Mucosa of gallbladder (tissue), 1 donor: ENCODE data around the gene XPO4. TPM values are rescaled to one million over a fixed set of nuclear protein-coding genes. Genes with fewer than 3 reads are reported as not detected.
"Not testable (repeated sequence)": the region's sequence is repeated elsewhere in the genome, so short reads cannot be mapped to it uniquely, and the experiment has no call there.

ENCODE experiments used
- DNase-seq: peaks from one replicate; pipeline ENCODE4 v3.0.0-alpha.2; 2020; ENCODE audit warnings: low spot score
- total RNA-seq: library from RNA; stranded (reverse); gene quantifications from one replicate; pipeline ENCODE4 v1.2.1, GENCODE V29; 2021
- donor health status: DM: no; HTN: no; CAD: no.

Gene XPO4
- total RNA-seq, 1 donor from 2014 or later: 12.0 TPM

GRCh38 chr13:20891034-20891433, 11.5 kb downstream of the XPO4 start:
- no peak for DNase-seq

- DNase-seq: not testable (repeated sequence)
Measured at GRCh38 chr13:20890540-20890939, 12.0 kb downstream of the XPO4 start.

GRCh38 chr13:20882206-20882605, 20.3 kb downstream of the XPO4 start:
- DNase-seq: no peak

GRCh38 chr13:20877902-20878301, 24.6 kb downstream of the XPO4 start:
- DNase-seq: no peak

GRCh38 chr13:20876802-20877201, 25.7 kb downstream of the XPO4 start:
- not testable (repeated sequence) for DNase-seq

- DNase-seq: not testable (repeated sequence)
Measured at GRCh38 chr13:20874439-20874838, 28.1 kb downstream of the XPO4 start.

GRCh38 chr13:20873348-20873747, 29.2 kb downstream of the XPO4 start:
- no peak for DNase-seq

- DNase-seq: no peak
Measured at GRCh38 chr13:20870829-20871228, 31.7 kb downstream of the XPO4 start.

GRCh38 chr13:20869540-20869939, 33.0 kb downstream of the XPO4 start:
- no peak for DNase-seq

GRCh38 chr13:20867408-20867807, 35.1 kb downstream of the XPO4 start:
- DNase-seq: no peak

- not testable (repeated sequence) for DNase-seq
Measured at GRCh38 chr13:20861666-20862065, 40.9 kb downstream of the XPO4 start.

- DNase-seq: no peak
Measured at GRCh38 chr13:20860844-20861243, 41.7 kb downstream of the XPO4 start.

GRCh38 chr13:20856650-20857049, 45.9 kb downstream of the XPO4 start:
- DNase-seq: no peak

- DNase-seq: no peak
Measured at GRCh38 chr13:20851844-20852402, 50.6 kb downstream of the XPO4 start.

- no peak for DNase-seq
Measured at GRCh38 chr13:20848944-20849343, 53.6 kb downstream of the XPO4 start.

- no peak for DNase-seq
Measured at GRCh38 chr13:20848203-20848602, 54.3 kb downstream of the XPO4 start.

- DNase-seq: no peak
Measured at GRCh38 chr13:20847296-20847695, 55.2 kb downstream of the XPO4 start.

- DNase-seq: no peak
Measured at GRCh38 chr13:20843166-20843565, 59.4 kb downstream of the XPO4 start.

- no peak for DNase-seq
Measured at GRCh38 chr13:20840568-20840967, 62.0 kb downstream of the XPO4 start.

- DNase-seq: no peak
Measured at GRCh38 chr13:20833900-20834679, 68.5 kb downstream of the XPO4 start.

- DNase-seq: no peak
Measured at GRCh38 chr13:20832861-20833260, 69.7 kb downstream of the XPO4 start.

- no peak for DNase-seq
Measured at GRCh38 chr13:20831933-20832332, 70.6 kb downstream of the XPO4 start.

GRCh38 chr13:20831254-20831653, 71.3 kb downstream of the XPO4 start:
- no peak for DNase-seq
